GM11168 (cell line): ENCODE data around the gene DENND6B.

ENCODE experiments used
- in situ Hi-C: fragments of 300-500 bp; cut with MboI; formaldehyde crosslinking; loops from one replicate; pipeline ENCODE4 v1.12.0; 2022; ENCODE audit warnings: low sequenced_read_pairs; ENCODE audit not compliant: unreplicated experiment

Gene DENND6B

DNA sequence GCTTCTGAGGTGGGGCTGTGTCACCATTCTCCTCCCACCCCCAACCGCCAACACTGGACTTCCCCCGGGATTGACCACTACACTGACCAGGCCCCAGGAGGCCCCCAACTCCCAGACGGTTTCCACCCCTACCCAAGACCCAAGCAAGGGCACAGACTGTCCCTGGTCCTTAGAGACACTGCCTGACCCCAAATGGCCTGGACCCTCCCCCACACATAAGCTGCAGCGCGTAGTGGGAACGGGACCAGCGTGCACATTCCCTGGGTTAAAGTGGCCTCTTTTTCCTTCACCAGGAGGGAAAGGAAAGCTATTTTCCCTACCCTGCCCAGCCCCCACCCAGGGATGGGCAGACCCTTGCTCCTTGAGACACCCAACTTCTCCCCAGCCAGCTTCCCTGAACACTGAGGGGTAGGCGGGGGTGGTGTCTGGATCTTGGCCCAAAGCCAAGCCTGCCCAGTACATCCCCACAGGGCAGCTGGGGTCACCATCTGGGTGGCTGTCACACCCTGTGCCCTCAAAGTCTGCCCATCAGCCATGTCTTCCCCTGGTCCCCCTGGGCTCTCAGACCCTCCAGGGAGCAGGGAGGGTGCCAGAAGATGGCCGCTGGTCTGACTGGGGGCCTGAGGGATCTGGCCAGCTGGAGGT is 63.7 kb downstream of the DENND6B start:
- in situ Hi-C loops = no loop called here

DNA sequence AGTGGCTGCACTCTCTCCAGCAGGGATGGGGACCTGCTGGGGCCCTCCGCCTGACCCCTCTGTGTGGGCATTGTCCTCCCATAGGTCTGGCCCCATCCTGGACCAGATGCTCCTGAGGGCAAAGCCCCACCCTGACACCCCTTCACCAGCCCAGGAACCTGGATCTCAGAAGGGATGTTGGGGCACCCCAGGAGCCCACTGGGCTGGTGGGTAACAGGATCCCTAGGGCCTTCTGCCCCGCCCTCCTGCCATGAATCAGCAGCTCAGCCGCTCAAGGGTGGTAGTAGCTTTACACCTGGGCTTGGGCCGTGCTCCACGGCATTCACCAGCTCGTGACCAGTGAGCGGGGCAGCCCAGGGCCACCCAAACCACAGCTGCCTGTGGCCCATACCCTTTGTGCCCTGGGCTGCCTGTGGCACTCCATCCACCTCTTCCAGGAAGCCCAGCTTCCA is 64.3 kb downstream of the DENND6B start:
- in situ Hi-C loops = no loop called here

DNA sequence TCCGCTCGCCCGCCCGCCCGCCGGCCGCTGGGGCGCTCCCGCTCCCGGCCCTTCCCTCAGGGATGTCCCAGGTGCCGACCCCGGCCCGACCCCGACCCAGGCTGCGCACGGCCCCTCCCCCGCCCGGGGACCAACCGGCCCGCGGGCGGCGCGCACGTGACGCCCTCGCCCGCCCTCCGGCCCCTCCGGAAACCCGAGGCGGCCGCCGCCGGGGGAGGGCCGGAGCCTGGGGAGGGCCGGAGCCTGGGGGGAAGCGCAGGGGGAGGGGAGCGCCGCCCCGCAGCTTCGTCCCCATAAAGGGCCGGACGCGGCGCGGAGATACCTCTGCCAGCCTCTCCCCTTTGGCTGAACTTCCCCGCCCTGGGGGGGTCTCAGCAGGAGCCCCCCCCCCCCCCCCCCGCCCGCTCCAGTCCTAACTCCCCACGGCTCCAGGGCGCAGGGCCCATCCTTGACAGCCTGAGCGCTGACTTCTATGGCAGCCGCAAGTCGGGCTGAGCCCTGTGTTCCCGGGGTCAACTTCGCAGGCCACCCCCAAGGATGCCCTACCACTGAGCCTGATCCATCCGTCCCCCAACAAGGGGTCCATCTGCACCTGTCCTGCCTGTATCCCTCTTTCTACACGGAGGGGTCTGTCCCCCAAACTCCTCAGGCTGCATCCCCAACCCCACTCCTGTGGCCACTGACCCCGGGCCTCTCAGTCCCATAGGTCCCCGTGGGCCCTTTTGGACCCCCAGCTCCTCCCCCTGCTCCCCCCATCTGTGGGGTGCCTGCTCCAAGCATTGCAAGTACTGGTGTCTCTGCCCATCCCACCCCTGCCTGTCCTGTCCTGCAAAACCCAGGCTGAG is 65.0 kb downstream of the DENND6B start, which contains the start of gene MAPK12:
Gene MAPK12, minus strand, starts transcription at position 69 of the 845 bp plus-strand sequence. CDS start 174 bp downstream, outside the sequence.
- in situ Hi-C loops = no loop called here

DNA sequence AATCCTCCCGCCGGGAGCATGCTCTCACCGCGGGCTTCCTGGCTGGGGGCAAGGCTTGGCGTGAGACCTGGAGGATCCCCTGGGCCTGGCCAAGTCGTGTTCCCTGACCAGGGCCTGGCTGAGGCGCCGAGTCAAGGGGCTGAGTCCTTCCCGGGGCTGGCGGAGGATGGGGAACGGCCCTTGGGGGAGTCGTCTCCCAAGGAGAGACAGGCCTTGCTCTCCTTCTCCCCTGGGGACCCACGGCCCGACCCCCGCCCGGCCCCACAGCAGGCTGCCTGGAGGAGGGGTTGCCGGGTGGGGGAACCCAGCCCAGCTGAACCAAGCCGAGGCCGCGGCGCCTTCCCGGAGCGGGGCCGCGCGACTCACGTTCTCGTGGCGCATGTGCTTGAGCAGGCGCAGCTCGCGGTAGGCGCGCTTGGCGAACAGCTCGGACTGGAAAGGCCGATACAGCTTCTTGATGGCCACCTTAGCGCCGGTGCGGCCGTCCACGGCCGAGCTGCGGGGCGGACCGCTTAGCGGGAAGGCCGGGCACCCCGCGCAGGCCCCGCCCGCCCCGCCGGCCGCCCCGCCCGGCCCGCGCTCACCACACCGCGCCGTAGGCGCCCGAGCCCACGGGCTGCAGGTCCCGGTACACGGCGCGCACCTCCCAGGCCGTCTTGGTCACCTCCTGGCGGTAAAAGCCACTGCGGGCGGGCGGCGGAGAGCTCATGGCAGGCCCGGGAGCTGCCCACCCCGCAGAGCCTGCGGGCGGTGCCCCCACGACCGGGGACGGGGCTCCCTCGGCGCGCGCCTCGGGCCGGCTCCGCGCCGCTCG is 65.8 kb downstream of the DENND6B start:
- in situ Hi-C loops = no loop called here

DNA sequence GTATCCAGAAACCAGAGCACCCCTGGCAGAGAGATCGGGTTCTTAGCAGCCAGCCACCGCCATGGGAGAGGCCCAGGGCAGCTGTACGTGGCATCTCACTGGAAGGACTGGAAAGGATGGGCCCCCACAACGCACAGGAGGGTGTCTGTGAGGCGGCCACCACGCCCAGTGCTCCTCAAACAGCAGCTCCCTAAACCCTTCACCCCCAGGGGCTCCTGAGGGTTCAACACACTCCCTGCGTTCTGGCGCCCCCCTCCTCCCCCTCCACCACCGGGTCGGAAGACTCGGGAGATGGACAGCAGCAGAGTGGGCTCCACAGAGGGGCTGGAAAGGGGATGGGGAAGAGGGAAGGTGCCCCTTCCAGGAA is 66.4 kb downstream of the DENND6B start:
- in situ Hi-C loops = no loop called here

DNA sequence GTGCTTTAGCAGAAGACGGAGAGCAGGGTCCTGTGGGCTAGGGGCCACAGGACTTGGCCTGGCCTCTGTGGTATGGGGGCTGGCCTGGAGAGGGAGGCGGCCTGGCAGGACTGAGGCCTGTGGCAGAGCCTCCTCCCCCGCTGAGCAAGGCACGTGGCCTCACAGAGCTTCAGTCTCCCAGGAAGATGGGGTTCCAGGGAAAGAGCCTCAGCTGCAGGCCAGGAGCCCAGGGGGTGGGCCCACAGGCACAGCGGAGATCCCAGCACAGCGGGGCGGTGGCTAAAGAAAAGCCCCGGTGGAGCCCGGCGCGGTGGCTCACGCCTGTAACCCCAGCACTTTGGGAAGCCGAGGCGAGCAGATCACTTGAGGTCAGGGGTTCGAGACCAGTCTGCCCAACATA is 67.5 kb downstream of the DENND6B start:
- in situ Hi-C loops = loop anchor here (5.0 kb wide), 1 partner anchor 83 kb away; the partner anchor contains the start of gene PPP6R2
